NCI-H2029 treated with DMSO at 0.1 percent for 48 hours (cell line): ENCODE measurements around the gene KIR2DL3.
"Not testable (repeated sequence)": the region's sequence is repeated elsewhere in the genome, so short reads cannot be mapped to it uniquely, and the experiment has no call there.

Source experiments
- DNase-seq: peaks from one replicate; lab custom pipeline; 2025; lab: John Stamatoyannopoulos, UW

KIR2DL3 gene

GRCh38 chr19:54744080-54744479 is 5.8 kb downstream of the KIR2DL3 start:
- not testable (repeated sequence) for DNase-seq

- not testable (repeated sequence) for DNase-seq
These were observed 9.5 kb downstream of the KIR2DL3 start for GRCh38 chr19:54747614-54748322.

GRCh38 chr19:54750276-54750675 is 12.0 kb downstream of the KIR2DL3 start:
- DNase-seq: not testable (repeated sequence)

- not testable (repeated sequence) for DNase-seq
These were observed 18.1 kb downstream of the KIR2DL3 start for GRCh38 chr19:54756204-54757110.

GRCh38 chr19:54758577-54758976 is 20.3 kb downstream of the KIR2DL3 start:
- DNase-seq: not testable (repeated sequence)

GRCh38 chr19:54764219-54764618 is 25.9 kb downstream of the KIR2DL3 start:
- DNase-seq: not testable (repeated sequence)

- DNase-seq: not testable (repeated sequence)
These were observed 28.2 kb downstream of the KIR2DL3 start for GRCh38 chr19:54766464-54766863.

GRCh38 chr19:54769646-54770045 is 31.3 kb downstream of the KIR2DL3 start, which contains the start of gene KIR2DL1:
Gene KIR2DL1, plus strand, starts transcription at chr19:54769793. Its CDS starts 58 bp downstream, at chr19:54769851.
- not testable (repeated sequence) for DNase-seq

GRCh38 chr19:54770511-54770910 is 32.2 kb downstream of the KIR2DL3 start:
- DNase-seq: not testable (repeated sequence)

GRCh38 chr19:54771018-54771960 is 33.0 kb downstream of the KIR2DL3 start:
- DNase-seq: not testable (repeated sequence)

- not testable (repeated sequence) for DNase-seq
These were observed 34.4 kb downstream of the KIR2DL3 start for GRCh38 chr19:54772666-54773065.

- not testable (repeated sequence) for DNase-seq
These were observed 36.9 kb downstream of the KIR2DL3 start for GRCh38 chr19:54775095-54775815.

GRCh38 chr19:54775830-54776229 is 37.5 kb downstream of the KIR2DL3 start:
- DNase-seq: not testable (repeated sequence)

GRCh38 chr19:54777851-54778250 is 39.5 kb downstream of the KIR2DL3 start:
- not testable (repeated sequence) for DNase-seq

- DNase-seq: not testable (repeated sequence)
These were observed 40.6 kb downstream of the KIR2DL3 start for GRCh38 chr19:54778896-54779295.

- not testable (repeated sequence) for DNase-seq
These were observed 44.6 kb downstream of the KIR2DL3 start for GRCh38 chr19:54782916-54783315.

- DNase-seq: not testable (repeated sequence)
These were observed 47.9 kb downstream of the KIR2DL3 start for GRCh38 chr19:54786091-54786723.

GRCh38 chr19:54788154-54788553 is 49.8 kb downstream of the KIR2DL3 start:
- DNase-seq: not testable (repeated sequence)

- DNase-seq: no peak
These were observed 52.4 kb downstream of the KIR2DL3 start for GRCh38 chr19:54790711-54791110.

- DNase-seq: no peak
These were observed 53.2 kb downstream of the KIR2DL3 start for GRCh38 chr19:54791476-54791875.
